PC-3 (cell line): ENCODE results near the gene ZXDB.

Experiments
- CTCF ChIP-seq: fragments of 300-600 bp; sonication (generic); conservative IDR thresholded peaks from 2 replicates; pipeline ENCODE4 v1.5.1; 2017; ENCODE audit warnings: antibody characterized with exemption, low read depth, mild to moderate bottlenecking, low read length
- EZH2 ChIP-seq: fragments of 300-600 bp; sonication (generic); IDR thresholded peaks from one replicate; pipeline ENCODE4 v1.6.1; 2017; ENCODE audit warnings: antibody characterized with exemption, mild to moderate bottlenecking, low read length; ENCODE audit not compliant: unreplicated experiment
- EZH2phosphoT487 ChIP-seq: fragments of 300-600 bp; sonication (generic); IDR thresholded peaks from 2 replicates; pipeline ENCODE4 v1.6.1; 2018; ENCODE audit warnings: mild to moderate bottlenecking, antibody characterized with exemption, low read length, borderline replicate concordance

GRCh38 chrX:57647020-57647419 is 55.2 kb downstream of the ZXDB start:
- TF ChIP-seq EZH2phosphoT487 = no peak
- TF ChIP-seq CTCF = no peak
- no peak for TF ChIP-seq EZH2
